HepG2 (cell line): ENCODE data around the gene PTHLH. TPM values are rescaled to one million over a fixed set of nuclear protein-coding genes. Genes with fewer than 3 reads are reported as not detected.

Experiments
- ATAC-seq: fragments of 200-7000 bp; cut with Tn5 transposase; 3 replicates; pipeline ENCODE4 v1.9.1; 2020; ENCODE audit warnings: mild to moderate bottlenecking, moderate library complexity
- BruUV-seq: library from RNA; stranded (reverse); fragments of 400-500 nt; replicated peaks from 2 replicates; lab custom pipeline; 2021; lab: Mats Ljungman, UMichigan
- CTCF ChIA-PET: fragments of 300-600 bp; formaldehyde crosslinking; extraction: SDS; loops from one replicate; lab custom pipeline; 2021; ENCODE audit warnings: low total read pairs, inconsistent platforms, low intra/inter-chr PET ratio; lab: Yijun Ruan, JAX
- POLR2A ChIA-PET: fragments of 350-600 bp; sonication (Branson Sonifier 250); formaldehyde crosslinking; loops from one replicate; lab custom pipeline; 2020; ENCODE audit warnings: antibody characterized with exemption, inconsistent platforms; lab: Yijun Ruan, JAX
- DNase-seq: peaks from one replicate; pipeline ENCODE4 v3.0.0-alpha.2; 2015; ENCODE audit warnings: low spot score
- FAIRE-seq: peaks from 3 replicates; lab custom pipeline; 2011; peaks lifted over from hg19 to GRCh38; lab: Jason Lieb, UNC
- H2AFZ ChIP-seq: one replicate; pipeline ENCODE4 v1.6.1; 2011; ENCODE audit warnings: low read length, inconsistent platforms
- H3K27ac ChIP-seq: fragments of 300-600 bp; 3 replicates; pipeline ENCODE4 v1.8.0; 2011; ENCODE audit warnings: mixed run types, mild to moderate bottlenecking, mixed read lengths, low read length, inconsistent platforms; ENCODE audit not compliant: insufficient read depth; ENCODE audit errors: extremely low read length
- H3K27me3 ChIP-seq, 2 experiments: fragments of 200-600 bp in 1 of 2; 2 replicates in 1 of 2; 3 replicates in 1 of 2; pipeline versions ENCODE4 v1.6.0 to v1.8.0; 2011; ENCODE audit warnings: low read length in 2 of 2, mild to moderate bottlenecking in 2 of 2, moderate library complexity in 2 of 2, inconsistent platforms in 1 of 2; ENCODE audit not compliant: insufficient read depth in 2 of 2, control insufficient read depth in 1 of 2
- H3K36me3 ChIP-seq, 2 experiments: fragments of 200-600 bp in 1 of 2; replicated peaks in 1 of 2; 2 replicates in 1 of 2; 3 replicates in 1 of 2; pipeline versions ENCODE4 v1.5.1 to v1.8.0; 2011; ENCODE audit warnings: low read length in 2 of 2, inconsistent platforms in 1 of 2; ENCODE audit not compliant: insufficient read depth in 2 of 2, control insufficient read depth in 1 of 2
- H3K4me1 ChIP-seq: 2 replicates; pipeline ENCODE4 v1.5.1; 2012; ENCODE audit warnings: low read length, inconsistent platforms; ENCODE audit not compliant: insufficient read depth
- H3K4me2 ChIP-seq: 2 replicates; pipeline ENCODE4 v1.6.0; 2011; ENCODE audit warnings: low read depth, low read length, inconsistent platforms
- H3K4me3 ChIP-seq, 3 experiments: fragments of 200-600 bp in 1 of 3; sonication (generic), shearing (Covaris generic) in 1 of 3; replicated peaks in 1 of 3; 2 replicates each; pipeline ENCODE4 v1.5.1; 2011 to 2016; ENCODE audit warnings: low read length in 3 of 3, inconsistent platforms in 2 of 3, low read depth in 2 of 3, mild to moderate bottlenecking in 2 of 3, control low read depth in 1 of 3, mixed read lengths in 1 of 3; ENCODE audit not compliant: insufficient read depth in 1 of 3
- H3K79me2 ChIP-seq: one replicate; pipeline ENCODE4 v1.6.1; 2011; ENCODE audit warnings: low read length, inconsistent platforms; ENCODE audit not compliant: insufficient read depth
- H3K9ac ChIP-seq: 2 replicates; pipeline ENCODE4 v1.6.0; 2011; ENCODE audit warnings: mild to moderate bottlenecking, low read depth, low read length, inconsistent platforms; ENCODE audit not compliant: insufficient read depth
- H3K9me3 ChIP-seq: 2 replicates; pipeline ENCODE4 v1.5.1; 2012; ENCODE audit warnings: mild to moderate bottlenecking, low read length
- H4K20me1 ChIP-seq: 2 replicates; pipeline ENCODE4 v1.6.0; 2011; ENCODE audit warnings: inconsistent platforms, mild to moderate bottlenecking, low read length, moderate library complexity; ENCODE audit not compliant: insufficient read depth
- BCL6 ChIP-seq: IDR thresholded peaks from 2 replicates; pipeline ENCODE4 v1.6.1; 2016; ENCODE audit warnings: missing genetic modification reagents, missing compliant biosample characterization
- CAMTA2 ChIP-seq: sonication (generic); formaldehyde crosslinking; IDR thresholded peaks from 2 replicates; pipeline ENCODE4 v1.4.0; 2020; ENCODE audit warnings: mild to moderate bottlenecking, missing genetic modification reagents, borderline replicate concordance
- EHMT2 ChIP-seq: fragments of 200-600 bp; sonication (generic); IDR thresholded peaks from 2 replicates; pipeline ENCODE4 v1.7.0; 2017; ENCODE audit warnings: antibody characterized with exemption, low read depth, low read length, borderline replicate concordance
- HES4 ChIP-seq: sonication (generic); formaldehyde crosslinking; IDR thresholded peaks from 2 replicates; pipeline ENCODE4 v1.9.0; 2021; ENCODE audit warnings: mild to moderate bottlenecking, missing genetic modification reagents, borderline replicate concordance
- HMG20A ChIP-seq: IDR thresholded peaks from 2 replicates; pipeline ENCODE4 v1.6.1; 2016; ENCODE audit warnings: borderline replicate concordance
- HNRNPL ChIP-seq: fragments of 200-400 bp; formaldehyde crosslinking; IDR thresholded peaks from 2 replicates; pipeline ENCODE4 v1.6.1; 2017; ENCODE audit warnings: mild to moderate bottlenecking, low read depth, low read length
- HNRNPLL ChIP-seq: fragments of 200-400 bp; formaldehyde crosslinking; IDR thresholded peaks from 2 replicates; pipeline ENCODE4 v1.6.1; 2017; ENCODE audit warnings: mild to moderate bottlenecking, low read depth, low read length; ENCODE audit not compliant: poor library complexity, severe bottlenecking
- KAT7 ChIP-seq: IDR thresholded peaks from 2 replicates; pipeline ENCODE4 v1.6.1; 2018; ENCODE audit warnings: borderline replicate concordance, missing compliant biosample characterization
- KDM5B ChIP-seq: sonication (generic); formaldehyde crosslinking; IDR thresholded peaks from 2 replicates; pipeline ENCODE4 v1.4.0; 2020; ENCODE audit warnings: missing genetic modification reagents, mild to moderate bottlenecking, borderline replicate concordance
- SIN3B ChIP-seq: fragments of 150-350 bp; IDR thresholded peaks from 2 replicates; pipeline ENCODE4 v1.6.1; 2014; ENCODE audit warnings: low read length
- TEAD3 ChIP-seq: optimal IDR thresholded peaks from 2 replicates; pipeline ENCODE3; 2016; ENCODE audit warnings: borderline replicate concordance
- ZNF160 ChIP-seq: sonication (generic); formaldehyde crosslinking; IDR thresholded peaks from 2 replicates; pipeline ENCODE4 v1.8.0; 2022; ENCODE audit warnings: mild to moderate bottlenecking, inconsistent platforms, missing genetic modification reagents
- ZNF224 ChIP-seq: sonication (generic); formaldehyde crosslinking; IDR thresholded peaks from 2 replicates; pipeline ENCODE4 v1.5.0; 2020; ENCODE audit warnings: mild to moderate bottlenecking, missing genetic modification reagents
- ZNF280D ChIP-seq: sonication (generic); formaldehyde crosslinking; IDR thresholded peaks from 2 replicates; pipeline ENCODE4 v1.5.1; 2020; ENCODE audit warnings: mild to moderate bottlenecking, missing genetic modification reagents
- ZNF329 ChIP-seq: sonication (generic); formaldehyde crosslinking; IDR thresholded peaks from 2 replicates; pipeline ENCODE4 v1.9.0; 2021; ENCODE audit warnings: low read depth, mild to moderate bottlenecking, missing genetic modification reagents
- ZNF414 ChIP-seq: sonication (generic); formaldehyde crosslinking; IDR thresholded peaks from 2 replicates; pipeline ENCODE4 v1.5.0; 2020; ENCODE audit warnings: missing genetic modification reagents
- ZNF552 ChIP-seq: sonication (generic); formaldehyde crosslinking; IDR thresholded peaks from 2 replicates; pipeline ENCODE4 v1.9.0; 2022; ENCODE audit warnings: missing genetic modification reagents, mild to moderate bottlenecking, borderline replicate concordance
- ZNF678 ChIP-seq: sonication (generic); formaldehyde crosslinking; IDR thresholded peaks from 2 replicates; pipeline ENCODE4 v1.4.0; 2020; ENCODE audit warnings: mild to moderate bottlenecking, missing genetic modification reagents
- ZNF709 ChIP-seq: sonication (generic); formaldehyde crosslinking; IDR thresholded peaks from 2 replicates; pipeline ENCODE4 v1.5.0; 2020; ENCODE audit warnings: mild to moderate bottlenecking, missing genetic modification reagents
- ZNF770 ChIP-seq: sonication (generic); formaldehyde crosslinking; IDR thresholded peaks from 2 replicates; pipeline ENCODE4 v1.5.0; 2020; ENCODE audit warnings: mild to moderate bottlenecking, missing genetic modification reagents
- WGBS: methylation state at CpG from one replicate; pipeline ENCODE4 v1.1.6; 2017; ENCODE audit warnings: low lambda C conversion rate; 5-methylcytosine and 5-hydroxymethylcytosine counted together
- in situ Hi-C: cut with HindIII; loops from 2 replicates; pipeline ENCODE4 v1.10.0; 2017; ENCODE audit warnings: low pct_unique_long_range_greater_than_20kb; ENCODE audit not compliant: extremely low pct_ligation_motif_present
- intact Hi-C: fragments of 100-400 bp; cut with micrococcal nuclease; formaldehyde crosslinking; loops from one replicate; pipeline ENCODE4 v1.10.0; 2022; ENCODE audit not compliant: unreplicated experiment
- polyA plus RNA-seq, 8 experiments: library from polyadenylated mRNA; depleted of rRNA in 3 of 8; stranded (reverse) in 7 of 8; unstranded in 1 of 8; fragments of >200 nt; fragmentation: Illumina TruSeq in 4 of 8; extraction: Trizol in 4 of 8; gene quantifications; 2 replicates each; pipeline versions ENCODE4 v1.2.1 to v1.2.3, GENCODE V29; 2011 to 2016; ENCODE audit warnings: low read depth in 4 of 8, missing spikeins in 1 of 8, mixed read lengths in 1 of 8; ENCODE audit not compliant: insufficient read depth in 1 of 8
- total RNA-seq, 5 experiments: library from RNA; depleted of rRNA; stranded (reverse); fragments of >200 nt; fragmentation: Illumina TruSeq; extraction: Trizol; gene quantifications; 2 replicates each; pipeline ENCODE4 v1.2.3, GENCODE V29; 2016; ENCODE audit warnings: low read depth in 1 of 5

PTHLH gene
- total and polyA plus RNA-seq, 2 of the 13 experiments (the other 11 are each of a cell fraction or from before 2014, with no cell fraction given): 0.22 TPM; not detected in 1

GRCh38 chr12:27915021-27915420 lies 57.5 kb downstream of the PTHLH start (continued):
- TF ChIP-seq ZNF770 (no peak), KAT7 (CRISPR knock-in tag) (no peak), EHMT2 (no peak), TEAD3 (CRISPR knock-in tag) (no peak), HNRNPL (no peak), BCL6 (CRISPR knock-in tag) (no peak)
- TF ChIP-seq, all 625 proteins: peak for 0

GRCh38 chr12:27913999-27914614 lies 58.4 kb downstream of the PTHLH start:
- intact Hi-C loops: no loop called here
- BruUV-seq: no TSS peak
- H3K4me1 ChIP-seq: peaks cover 24% of the 10 kb centered on the region
- ChIA-PET CTCF (no interaction called here), POLR2A (no interaction called here)
- H3K27me3 ChIP-seq: no peaks in the 10 kb centered on the region
- no peak overlapping the region for H2AFZ ChIP-seq
- FAIRE-seq: no peak
- H3K9ac ChIP-seq: no peak overlapping the region
- no peak for DNase-seq
- in situ Hi-C loops: no loop called here
- no peaks in the 10 kb centered on the region for H4K20me1 ChIP-seq
- 66% methylated on average over 4 of the region's 4 CpGs for WGBS
- H3K4me3 ChIP-seq: no peak overlapping the region
- H3K36me3 ChIP-seq: no peaks in the 10 kb centered on the region
- H3K4me2 ChIP-seq: no peak overlapping the region
- H3K9me3 ChIP-seq: no peaks in the 10 kb centered on the region
- no peak overlapping the region for H3K27ac ChIP-seq
- no peaks in the 10 kb centered on the region for H3K79me2 ChIP-seq
- ATAC-seq: no peak
- TF ChIP-seq ZNF329 (CRISPR knock-in tag): no peak
- TF ChIP-seq ZNF414 (CRISPR knock-in tag): no peak
- TF ChIP-seq ZNF280D (CRISPR knock-in tag): no peak
- TF ChIP-seq SIN3B: no peak
- TF ChIP-seq ZNF709 (CRISPR knock-in tag): no peak
- no peak for TF ChIP-seq HMG20A (CRISPR knock-in tag)
- no peak for TF ChIP-seq KDM5B (CRISPR knock-in tag)
- no peak for TF ChIP-seq ZNF160 (CRISPR knock-in tag)
- no peak for TF ChIP-seq ZNF224
- TF ChIP-seq CAMTA2 (CRISPR knock-in tag): no peak
- TF ChIP-seq ZNF678 (CRISPR knock-in tag): no peak
- no peak for TF ChIP-seq HNRNPLL
- TF ChIP-seq ZNF552 (CRISPR knock-in tag): no peak
- TF ChIP-seq HES4 (CRISPR knock-in tag): no peak
